NCI-H2196 treated with DMSO at 0.1 percent for 48 hours (cell line): ENCODE measurements around the gene ZNF785.
A peak's percentile ranks its signal among the peaks of the same experiment; 100 is the strongest.
"Not testable (repeated sequence)": the region's sequence is repeated elsewhere in the genome, so short reads cannot be mapped to it uniquely, and the experiment has no call there.

Experiments used
- DNase-seq: peaks from one replicate; lab custom pipeline; 2025; ENCODE audit not compliant: unreplicated experiment; lab: John Stamatoyannopoulos, UW

ZNF785 gene

DNA sequence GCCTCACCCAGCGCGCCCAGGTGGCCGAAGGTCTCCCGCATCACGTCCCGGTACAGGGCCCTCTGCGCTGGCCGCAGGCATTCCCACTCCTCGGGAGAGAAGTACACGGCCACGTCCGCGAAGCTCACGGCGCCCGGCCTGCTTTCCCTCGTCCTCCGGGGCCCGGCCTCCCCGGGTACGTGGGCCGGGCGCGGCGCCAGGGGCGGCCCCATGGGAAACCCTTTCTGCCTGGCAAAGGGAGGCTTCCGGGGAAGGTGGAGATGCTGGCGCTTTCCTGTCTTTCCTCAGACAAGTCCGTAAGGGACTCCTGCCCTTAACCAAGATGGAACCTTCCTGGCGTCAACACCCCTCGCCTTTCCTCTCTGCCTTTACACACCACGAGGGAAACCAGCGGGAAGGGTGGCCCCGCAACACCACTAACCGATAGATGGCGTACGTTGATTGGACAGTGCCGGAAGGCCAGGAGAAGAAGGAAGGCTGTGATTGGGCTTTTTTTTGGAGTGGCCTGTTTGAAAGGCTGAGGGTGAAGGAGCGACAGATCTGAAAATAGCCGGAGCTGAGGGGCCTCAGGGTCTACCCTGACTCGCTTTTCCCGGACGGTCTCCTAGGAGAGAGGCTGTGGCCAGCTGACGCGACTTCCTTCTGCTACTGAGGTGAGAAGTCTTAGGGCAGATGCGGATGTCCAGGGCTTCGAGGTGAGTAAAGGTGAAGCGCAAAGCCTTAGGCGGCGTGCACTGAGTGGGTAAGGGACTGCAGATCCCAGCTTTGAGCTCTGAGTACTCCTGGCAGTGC is at the start of gene ZNF785:
ZNF785 (minus strand) TSS at position 298 of the 792 bp plus-strand sequence; CDS start at position 212, 86 bp downstream.
- peak; percentile 98 for DNase-seq

DNA sequence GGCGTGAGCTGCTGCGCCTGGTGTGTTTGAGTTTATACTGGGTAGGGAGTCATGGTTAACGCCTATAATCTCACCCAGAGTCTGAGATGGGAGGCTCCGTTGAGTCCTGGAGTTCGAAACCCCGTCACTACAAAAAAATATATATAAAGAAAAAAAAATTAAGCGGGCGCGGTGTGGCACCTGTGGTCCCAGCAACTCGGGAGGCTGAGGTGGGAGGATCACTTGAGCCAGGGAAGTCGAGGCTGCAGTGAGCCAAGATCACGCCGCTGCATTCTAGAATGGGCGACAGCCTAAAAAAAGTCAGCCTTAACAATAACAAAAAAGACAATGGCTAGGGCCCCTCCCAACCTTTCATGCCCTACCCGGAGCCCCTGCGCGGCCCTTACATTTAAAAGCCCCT is 48.0 kb upstream of the ZNF785 start:
- no peak for DNase-seq

DNA sequence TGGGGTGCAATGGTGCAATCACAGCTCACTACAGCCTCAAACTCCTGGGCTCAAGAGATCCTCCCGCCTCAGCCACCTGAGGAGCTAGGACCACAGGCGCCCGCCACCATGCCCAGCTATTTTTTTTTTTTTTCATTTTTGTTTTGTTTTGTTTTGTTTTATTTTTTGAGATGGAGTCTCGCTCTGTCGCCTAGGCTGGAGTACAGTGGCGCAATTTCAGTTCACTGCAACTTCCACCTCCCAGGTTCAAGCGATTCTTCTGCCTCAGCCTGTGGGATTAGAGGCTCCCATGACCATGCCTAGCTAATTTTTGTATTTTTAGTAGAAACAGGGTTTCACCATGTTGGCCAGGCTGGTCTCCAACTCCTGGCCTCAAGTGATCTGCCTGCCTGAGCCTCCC is 47.0 kb upstream of the ZNF785 start:
- DNase-seq = not testable (repeated sequence)

DNA sequence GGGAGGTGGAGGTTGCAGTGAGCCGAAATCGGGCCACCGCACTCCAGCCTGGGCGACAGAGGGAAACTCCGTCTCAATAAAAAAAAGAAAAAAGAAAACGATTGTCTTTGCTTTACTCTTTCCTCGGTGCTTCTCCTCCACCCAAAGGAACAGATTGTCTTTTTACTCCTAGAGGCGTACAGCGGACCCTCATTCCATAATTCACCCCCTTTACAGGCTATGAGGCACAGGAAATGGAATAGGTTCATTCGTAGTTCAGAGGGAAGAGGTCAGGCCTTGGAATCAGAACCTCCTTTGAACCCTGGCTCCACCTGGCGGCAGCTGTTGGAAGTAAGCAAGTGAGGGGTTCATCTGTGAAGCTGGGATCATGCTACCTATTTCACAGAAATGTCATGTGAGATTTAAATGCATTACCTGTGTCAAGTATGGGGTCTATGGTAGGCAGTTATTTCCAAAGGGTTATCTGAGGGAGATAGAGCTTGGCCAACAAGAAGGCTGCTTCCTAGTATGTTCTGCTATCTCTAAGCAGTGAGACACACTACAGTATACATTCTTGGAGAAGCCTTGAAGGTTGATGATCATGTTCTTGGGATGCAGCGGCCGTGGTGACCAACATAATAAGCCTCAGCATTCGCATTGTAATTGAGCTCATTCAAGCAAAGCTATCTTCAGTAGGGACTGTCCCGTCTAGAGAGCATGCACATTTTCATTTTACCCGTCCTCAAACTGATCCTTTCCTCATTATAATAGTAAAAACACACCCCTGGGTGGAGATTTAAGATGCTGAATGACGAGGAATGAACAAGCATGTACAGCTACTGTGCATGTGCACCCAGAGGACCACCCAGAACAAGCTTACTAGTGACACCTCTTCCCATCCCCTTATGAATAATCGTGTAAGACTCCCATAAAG is 43.4 kb upstream of the ZNF785 start:
- DNase-seq = peak; percentile 53

DNA sequence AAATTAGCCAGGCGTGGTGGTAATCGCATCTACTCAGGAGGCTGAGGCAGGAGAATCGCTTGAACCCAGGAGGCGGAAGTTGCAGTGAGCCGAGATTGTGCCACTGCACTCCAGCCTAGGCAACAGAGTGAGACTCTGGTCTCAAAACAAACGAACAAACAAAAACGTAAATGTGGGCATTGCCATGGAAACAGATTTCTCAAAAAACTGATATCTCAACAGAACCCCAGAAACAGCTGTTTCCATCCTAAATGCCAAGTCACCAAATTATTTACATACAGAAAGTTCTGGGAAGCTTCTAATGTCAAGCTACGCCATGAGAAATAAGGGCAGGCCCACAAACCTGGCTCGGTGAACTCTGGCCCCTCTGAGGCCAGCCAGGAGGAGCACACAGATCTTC is 40.7 kb upstream of the ZNF785 start:
- no peak for DNase-seq

DNA sequence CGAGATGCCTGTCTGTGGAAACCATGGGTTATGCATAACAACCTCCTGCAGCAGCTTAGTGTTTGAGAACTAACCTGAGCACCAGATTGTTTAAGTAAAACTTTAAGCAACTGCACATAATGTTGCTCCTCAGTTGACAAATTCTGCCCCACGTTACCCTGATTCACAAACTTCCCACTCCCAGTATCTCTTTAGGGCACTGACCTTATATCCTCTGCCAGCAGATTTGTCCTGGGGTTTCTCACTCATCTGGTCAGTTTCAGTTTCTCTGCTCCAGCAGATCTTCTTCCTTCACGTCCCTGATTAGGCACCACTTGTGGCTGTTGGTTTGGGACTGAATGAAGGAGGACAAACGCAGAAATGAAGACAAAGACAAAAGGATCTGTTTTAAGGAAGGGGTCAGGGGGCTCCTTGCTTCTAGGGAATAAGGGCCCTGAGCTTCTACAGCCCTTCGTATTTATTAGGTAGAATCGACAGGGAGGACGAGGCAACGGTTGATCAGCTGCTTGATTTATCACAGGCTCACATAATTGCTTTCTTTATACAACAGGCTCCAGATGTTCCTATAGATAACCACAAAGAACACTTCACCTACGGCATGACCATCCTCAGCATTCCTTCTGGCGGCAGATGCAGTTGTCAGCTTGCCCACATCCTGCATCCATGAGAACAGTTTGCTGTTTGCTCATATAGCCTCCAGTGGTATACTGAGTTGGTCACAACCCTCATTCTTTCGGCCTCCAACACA is 38.2 kb upstream of the ZNF785 start:
- DNase-seq = no peak

DNA sequence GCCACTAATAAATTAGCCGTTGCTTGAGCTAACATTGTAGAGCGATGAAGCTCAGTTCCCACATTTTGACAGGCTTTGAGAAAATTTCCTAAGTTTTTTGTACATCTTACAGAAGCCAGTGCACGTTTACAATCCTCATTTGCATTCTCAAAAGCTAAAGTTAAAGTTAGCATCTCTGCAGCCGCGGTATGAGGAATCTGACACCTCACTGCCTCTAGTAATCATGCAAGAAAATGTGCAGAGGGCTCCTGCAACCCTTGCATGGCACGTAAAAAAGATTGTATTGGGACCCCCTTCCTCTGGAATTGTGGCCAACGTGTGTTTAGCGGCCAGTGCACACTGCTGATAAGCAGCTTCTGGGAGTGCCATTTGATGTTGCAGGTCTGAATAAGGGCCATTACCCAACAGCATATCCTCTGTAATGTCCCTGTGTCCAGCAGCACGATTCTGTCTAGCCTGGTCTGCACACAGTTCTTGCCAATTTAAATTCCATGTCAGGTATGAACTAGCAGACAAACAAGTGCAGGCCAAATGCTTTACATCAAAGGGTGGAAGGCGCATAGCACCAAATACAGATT is 37.0 kb upstream of the ZNF785 start:
- no peak for DNase-seq

DNA sequence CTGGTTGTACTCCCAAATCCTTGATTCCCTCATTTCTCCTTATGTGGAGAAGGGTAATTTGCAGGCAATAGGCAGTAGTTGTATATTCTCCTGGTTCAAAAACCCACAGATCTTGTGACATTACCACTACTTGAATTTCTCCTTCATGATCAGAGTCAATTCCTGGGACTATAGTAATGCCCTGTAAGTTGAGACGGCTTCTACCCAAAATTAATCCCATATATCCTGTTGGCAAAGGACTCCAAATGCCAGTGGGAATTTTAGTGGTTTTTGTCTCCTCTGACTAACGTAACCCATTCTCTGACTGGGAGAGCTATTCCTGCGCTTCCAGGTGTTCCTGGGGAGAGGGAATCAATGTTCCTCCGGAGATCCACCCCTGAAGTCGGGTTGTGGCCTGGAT is 36.3 kb upstream of the ZNF785 start:
- no peak for DNase-seq

DNA sequence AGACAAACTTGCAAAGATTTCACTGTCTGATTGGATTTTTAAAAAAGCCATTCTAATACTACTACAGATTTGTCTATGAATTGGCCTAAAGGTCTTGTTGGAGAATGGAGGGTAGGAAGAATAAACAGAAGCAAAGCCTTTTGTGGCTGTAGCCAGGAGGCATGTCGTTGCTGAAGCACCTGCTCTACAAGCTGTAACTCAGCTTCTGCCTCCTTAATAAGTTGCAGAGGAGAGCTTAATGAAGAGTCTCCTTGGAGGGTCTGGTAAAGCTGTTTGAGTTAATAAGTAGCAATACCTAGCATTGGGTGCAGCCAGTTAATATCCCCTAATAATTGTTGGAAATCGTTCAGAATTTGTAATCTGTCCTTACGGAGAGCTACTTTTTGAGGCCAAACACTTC is 34.7 kb upstream of the ZNF785 start:
- DNase-seq = no peak

DNA sequence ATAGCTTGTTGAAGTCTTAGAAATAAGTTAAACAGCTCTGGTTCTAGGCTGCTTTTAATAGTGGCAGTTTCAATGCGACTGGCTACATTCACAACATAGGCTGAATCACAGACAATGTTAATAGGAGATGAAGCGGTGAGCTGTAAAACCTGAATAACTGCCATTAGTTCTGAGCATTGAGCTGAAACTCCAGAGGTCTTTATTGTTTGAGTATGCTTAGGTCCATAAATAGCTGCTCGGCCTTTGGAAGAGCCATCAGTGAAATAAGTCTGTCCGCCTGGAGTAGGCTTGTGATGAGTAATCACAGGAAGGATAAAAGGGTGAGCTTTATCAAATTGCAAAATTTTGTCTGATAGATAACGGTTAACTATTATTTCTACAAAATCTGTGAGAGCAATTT is 34.1 kb upstream of the ZNF785 start:
- DNase-seq = no peak

DNA sequence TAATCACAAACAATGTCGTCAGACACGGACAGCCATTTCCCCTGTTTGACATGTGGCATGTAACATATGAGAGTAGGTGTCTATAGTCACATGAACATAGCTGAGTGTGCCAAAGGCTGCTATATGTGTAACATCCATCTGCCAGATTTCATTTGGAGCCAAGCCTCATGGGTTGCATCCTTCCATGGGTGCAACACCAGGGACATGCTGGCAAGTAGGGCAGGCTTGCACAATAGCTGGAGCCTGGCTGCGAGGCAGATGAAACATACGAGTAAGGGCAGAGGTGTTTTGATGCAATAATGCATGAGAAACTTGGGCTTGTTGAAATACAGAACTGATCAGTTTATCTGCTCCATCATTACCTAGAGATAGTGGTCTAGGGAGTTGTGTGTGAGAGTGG is 33.7 kb upstream of the ZNF785 start:
- DNase-seq = no peak

DNA sequence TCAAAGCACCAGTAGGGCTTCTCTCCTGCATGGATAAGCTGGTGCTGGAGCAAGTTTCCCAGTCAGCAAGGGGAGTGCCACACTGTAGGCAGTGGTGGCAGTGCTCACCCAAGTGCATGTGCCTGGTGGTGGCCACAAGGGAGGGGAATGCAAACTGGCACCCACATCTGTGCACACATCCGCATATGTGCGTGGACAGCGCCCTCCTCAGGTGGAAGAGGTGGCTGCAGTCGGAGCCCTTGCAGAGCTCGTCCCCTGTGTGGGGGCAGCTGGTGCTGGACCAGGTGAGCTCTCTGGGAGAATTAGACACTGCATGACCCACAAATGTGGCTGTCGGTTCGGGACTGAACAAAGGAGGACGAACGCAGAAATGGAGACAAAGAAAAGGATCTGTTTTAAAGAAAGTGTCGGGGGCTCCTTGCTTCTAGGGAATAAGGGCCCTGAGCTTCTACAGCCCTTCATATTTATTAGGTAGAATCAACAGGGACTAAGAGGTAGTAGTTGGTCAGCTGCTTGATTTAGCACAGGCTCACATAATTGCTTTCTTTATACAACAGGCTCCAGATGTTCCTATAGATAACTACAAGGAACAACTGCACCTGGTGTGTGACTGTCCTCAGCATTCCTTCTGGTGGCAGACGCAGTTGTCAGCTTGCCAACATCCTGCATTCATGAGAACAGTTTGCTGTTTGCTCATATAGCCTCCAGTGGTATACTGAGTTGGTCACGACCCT is 30.0 kb upstream of the ZNF785 start:
- DNase-seq = no peak

DNA sequence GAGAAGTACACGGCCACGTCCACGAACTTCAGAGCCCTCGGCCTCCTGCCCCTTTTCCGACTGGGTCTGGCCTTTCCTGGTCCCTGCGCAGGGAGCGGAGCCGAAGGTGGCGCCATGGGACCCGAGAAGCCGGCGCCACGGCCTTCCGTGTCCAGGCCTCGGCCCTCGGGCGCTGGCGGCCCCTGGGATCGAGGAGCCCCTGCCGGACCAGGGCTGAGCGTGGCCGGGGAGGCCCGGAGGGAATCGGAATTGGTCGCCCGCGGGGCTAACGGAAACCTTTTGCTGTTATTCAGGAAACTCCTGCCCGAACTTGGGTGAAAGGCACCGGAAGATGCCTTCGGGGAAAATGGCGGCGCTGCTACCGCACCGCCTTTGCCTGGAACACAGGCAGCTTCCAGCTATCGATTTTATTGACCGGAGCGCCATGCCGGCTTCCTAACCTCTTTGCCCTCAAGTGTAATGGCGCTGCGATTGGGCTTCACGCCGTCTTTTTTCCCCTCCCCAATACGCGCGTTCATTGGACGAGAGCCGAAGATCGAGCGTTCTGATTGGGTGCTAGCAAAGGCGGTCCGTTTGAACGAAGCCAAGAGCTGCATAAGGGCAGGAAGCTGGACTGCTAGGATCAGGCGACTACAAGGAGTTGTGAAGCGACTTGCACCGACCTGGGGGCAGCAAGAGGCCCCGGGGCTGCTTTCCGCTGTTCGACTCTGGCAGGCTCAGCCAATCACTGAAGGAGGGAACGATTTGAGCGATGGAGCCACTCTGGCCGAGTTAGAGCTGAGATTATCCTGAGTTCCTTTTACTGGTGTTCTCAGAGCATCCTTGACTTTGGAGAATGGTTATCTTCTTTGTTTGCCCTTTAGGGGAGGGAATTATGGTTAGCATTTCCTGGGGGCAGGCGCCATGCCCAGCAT is 24.7 kb upstream of the ZNF785 start, which contains the start of gene ZNF689:
ZNF689 (minus strand) TSS at position 464 of the 914 bp plus-strand sequence; CDS start at position 116, 348 bp downstream.
- DNase-seq = peak; percentile 88

DNA sequence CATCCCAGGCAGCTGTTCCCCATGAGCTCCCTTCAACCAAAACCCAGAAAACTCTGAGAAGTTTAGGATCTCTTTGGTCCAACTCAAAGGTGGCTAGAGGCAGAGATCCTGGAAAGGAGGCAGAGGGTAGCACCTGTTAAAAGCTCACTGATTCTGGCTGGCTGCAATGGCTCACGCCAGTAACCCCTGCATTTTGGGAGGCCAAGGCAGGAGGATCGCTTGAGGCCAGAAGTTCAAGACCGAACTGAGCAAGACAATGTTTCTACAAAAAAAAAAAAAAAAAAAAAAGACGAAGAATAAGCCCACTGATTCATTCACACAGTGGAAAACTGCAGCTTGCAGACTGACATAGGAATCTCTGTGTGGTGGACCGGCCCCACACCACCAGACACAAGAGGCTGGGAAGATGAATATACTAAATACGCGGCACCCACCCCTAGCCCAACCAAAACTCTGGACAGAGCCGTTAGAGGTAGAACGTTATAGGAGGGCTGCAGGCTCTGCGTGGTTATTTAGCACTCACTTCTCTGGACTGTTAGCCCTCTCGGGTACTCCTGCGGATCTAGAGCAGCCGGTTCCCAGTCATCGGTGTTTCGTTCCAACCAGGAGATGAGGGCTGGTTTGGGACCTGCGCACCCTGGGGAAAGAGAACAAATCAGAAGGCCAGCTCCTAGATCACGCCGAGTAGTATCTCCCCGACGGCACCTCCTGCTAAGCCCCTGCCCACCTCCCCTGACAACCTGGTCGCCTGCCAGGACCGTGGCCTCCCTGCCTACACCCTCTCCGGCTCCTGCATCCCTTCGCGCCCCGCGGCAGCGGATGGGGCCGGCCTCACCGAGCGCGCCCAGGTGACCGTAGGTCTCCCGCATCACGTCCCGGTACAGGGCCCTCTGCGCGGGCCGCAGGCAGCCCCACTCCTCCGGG is 23.8 kb upstream of the ZNF785 start:
- DNase-seq = no peak

DNA sequence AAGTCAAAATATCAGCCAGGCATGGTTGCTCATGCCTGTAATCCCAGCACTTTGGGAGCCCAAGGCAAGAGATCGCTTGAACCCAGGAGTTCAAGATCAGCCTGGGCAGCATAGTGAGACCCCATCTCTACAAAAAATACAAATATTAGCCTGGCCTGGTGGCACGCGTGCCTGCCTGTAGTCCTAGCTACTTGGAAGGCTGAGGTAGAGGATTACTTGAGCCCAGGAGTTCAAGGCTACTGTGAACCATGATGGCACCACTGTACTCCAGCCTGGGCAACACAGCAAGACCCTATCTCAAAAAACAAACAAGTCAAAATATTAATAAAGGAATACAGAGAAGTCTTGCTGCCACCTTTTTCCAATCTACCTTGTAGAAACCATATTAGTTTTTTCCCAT is 20.5 kb upstream of the ZNF785 start:
- no peak for DNase-seq

DNA sequence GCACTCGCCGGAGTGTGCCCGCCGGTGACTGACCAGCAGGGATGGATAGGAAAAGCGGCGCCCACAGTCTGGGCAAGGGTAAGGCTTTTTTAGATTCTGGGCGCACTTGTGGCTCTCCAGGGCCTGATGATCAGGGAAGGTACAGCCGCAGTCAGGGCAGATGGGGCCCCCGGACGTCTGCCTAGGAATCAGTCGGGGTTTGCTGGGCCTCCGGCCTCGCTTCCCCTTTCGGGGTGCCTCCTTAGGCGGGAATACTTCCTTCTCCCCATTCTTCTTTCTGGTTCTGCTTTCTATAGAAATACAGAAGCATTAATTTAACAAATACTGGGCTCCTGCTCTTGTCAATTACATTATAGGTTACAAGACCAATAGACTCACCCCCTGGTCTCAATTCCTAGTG is 19.7 kb upstream of the ZNF785 start:
- DNase-seq = no peak

DNA sequence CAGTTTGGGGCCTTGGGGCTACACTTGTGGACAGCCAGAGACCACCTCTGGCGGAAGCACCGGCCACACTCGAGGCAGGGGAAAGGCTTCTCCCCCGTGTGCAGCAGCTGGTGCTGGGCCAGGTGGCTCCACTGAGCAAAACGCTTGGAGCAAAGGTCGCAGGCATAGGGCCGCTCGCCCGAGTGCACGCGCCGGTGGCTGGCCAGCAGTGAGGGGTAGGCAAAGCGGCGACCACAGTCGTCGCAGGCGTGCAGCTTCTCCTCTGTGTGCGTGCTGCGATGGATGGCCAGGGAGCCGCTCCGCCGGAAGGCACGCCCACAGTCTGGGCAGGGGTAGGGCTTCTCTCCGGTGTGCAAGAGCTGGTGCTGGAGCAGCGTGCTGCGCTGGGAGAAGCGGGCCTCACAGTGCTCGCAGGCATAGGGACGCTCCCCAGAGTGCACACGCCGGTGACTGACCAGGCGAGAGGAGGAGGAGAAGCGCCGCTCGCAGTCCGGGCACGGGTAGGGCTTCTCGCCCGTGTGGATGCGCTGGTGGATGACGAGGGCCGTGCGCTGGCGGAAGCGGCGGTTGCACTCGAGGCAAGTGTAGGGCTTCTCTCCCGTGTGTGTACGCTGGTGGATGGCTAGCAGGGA is 18.9 kb upstream of the ZNF785 start:
- DNase-seq = no peak

DNA sequence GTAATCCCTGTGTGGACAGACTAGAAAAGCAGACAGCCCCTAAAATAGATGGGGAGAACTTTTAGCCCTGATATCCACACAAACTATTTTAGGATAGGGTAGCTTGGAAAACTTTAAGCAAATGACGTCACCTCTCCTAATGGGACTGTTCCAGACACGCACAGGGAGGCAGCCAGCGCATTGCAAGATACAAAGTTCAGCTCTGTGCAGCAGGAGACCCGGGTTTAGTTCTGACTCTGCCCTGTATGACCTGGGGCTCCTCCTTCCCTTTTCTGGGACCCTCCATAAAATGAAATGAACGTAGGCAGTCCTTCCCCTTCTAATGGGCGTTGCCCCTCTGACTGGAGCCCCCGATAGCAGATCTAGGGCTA is 18.4 kb upstream of the ZNF785 start:
- DNase-seq = no peak
